ENCODE results near the gene MCC. TPM values are rescaled to one million over a fixed set of nuclear protein-coding genes. Genes with fewer than 3 reads are reported as not detected.
"Not testable (repeated sequence)": the region's sequence is repeated elsewhere in the genome, so short reads cannot be mapped to it uniquely, and the experiment has no call there.

MCC gene
- total RNA-seq, 4 donors from 2014 or later = 17.1 to 90.7 (median 40.1) TPM

DNA sequence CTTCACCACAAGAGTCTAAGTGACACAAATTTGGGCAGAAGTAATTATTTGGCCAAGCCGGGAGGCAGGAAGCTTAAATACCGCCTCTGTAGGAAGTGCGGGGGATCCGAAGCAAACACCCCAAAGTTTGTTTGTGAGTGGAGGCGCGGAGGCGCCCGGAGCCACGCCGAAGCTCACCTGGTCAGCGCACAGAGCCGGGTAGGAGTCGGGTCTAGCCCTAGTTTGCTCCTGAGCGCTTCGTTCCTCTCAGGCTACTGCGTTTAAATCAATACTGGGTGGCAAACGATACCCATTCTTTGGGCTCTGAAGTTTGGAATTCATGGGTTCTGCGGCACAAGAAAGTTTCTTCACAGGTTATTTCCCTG is 855 bp downstream of the MCC start:
- H3K36me3 ChIP-seq = no peaks in the 10 kb centered on the region
- no peak for TF ChIP-seq POLR2A (IDR thresholded peaks at IDR 0.05)
- TF ChIP-seq, protein P1, sequence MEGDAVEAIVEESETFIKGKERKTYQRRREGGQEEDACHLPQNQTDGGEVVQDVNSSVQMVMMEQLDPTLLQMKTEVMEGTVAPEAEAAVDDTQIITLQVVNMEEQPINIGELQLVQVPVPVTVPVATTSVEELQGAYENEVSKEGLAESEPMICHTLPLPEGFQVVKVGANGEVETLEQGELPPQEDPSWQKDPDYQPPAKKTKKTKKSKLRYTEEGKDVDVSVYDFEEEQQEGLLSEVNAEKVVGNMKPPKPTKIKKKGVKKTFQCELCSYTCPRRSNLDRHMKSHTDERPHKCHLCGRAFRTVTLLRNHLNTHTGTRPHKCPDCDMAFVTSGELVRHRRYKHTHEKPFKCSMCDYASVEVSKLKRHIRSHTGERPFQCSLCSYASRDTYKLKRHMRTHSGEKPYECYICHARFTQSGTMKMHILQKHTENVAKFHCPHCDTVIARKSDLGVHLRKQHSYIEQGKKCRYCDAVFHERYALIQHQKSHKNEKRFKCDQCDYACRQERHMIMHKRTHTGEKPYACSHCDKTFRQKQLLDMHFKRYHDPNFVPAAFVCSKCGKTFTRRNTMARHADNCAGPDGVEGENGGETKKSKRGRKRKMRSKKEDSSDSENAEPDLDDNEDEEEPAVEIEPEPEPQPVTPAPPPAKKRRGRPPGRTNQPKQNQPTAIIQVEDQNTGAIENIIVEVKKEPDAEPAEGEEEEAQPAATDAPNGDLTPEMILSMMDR (IDR thresholded peaks at IDR 0.05) = no peak
- H3K27me3 ChIP-seq = no peaks in the 10 kb centered on the region
- peak overlapping the region; percentile 53 to 54 for H3K4me3 ChIP-seq
- DNase-seq = no peak
- intact Hi-C loops (cut with DNase I; ENCODE audit: low total_unique reads) = no loop called here
- H3K4me1 ChIP-seq = peaks cover 0 to 6% of the 10 kb centered on the region in 2 donors
- no peaks in the 10 kb centered on the region for H3K9me3 ChIP-seq
- no peak overlapping the region for H3K27ac ChIP-seq

DNA sequence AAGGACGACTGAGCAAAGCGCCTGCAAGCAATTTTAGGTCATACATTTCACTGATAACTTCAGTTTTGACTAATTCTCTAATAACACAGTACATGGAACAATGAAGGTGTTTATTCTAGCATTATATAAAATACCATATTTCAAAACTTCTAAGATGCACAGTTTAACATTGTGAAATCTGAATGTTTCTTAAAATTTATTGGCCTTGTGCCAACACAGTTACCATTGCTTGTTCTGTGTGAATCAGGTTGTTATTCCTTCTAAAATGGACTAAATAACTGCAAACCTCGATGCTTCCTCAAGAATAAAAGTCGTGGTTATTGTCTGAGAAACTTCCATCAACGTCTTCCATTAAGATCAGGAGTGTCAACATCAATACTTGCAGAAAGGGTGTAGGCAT is 8.0 kb downstream of the MCC start:
- H3K27me3 ChIP-seq = no peaks in the 10 kb centered on the region
- H3K9me3 ChIP-seq = no peaks in the 10 kb centered on the region
- no peak overlapping the region for H3K4me3 ChIP-seq
- H3K36me3 ChIP-seq = no peaks in the 10 kb centered on the region
- no peaks in the 10 kb centered on the region for H3K4me1 ChIP-seq
- intact Hi-C loops (cut with DNase I; ENCODE audit: low total_unique reads) = no loop called here
- TF ChIP-seq, protein P1 (IDR thresholded peaks at IDR 0.05) = no peak
- no peak for TF ChIP-seq POLR2A (IDR thresholded peaks at IDR 0.05)
- DNase-seq = no peak
- H3K27ac ChIP-seq = no peak overlapping the region

DNA sequence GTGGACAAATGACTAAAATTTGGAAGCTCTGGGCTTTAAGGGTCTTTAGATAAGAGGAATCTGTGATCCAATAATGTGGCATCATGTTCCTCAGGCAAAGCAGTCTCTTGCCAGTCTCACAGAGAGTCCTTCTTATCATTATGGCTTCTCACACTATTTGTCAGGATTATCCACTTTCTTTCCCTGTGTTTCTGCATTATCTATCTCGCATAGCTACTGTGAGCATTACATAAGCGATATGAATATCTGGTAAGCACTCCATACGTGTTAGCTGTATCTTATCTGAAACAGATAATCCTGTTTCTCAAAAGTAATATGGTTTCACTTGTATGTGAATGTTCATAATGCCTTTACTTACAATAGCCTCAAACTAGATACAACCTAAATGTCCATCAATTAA is 9.6 kb downstream of the MCC start:
- Histone ChIP-seq H3K27me3 (no peaks in the 10 kb centered on the region), H3K36me3 (no peaks in the 10 kb centered on the region), H3K9me3 (no peaks in the 10 kb centered on the region), H3K27ac (no peak overlapping the region), H3K4me3 (no peak overlapping the region), H3K4me1 (no peaks in the 10 kb centered on the region)
- TF ChIP-seq POLR2A (IDR thresholded peaks at IDR 0.05) = no peak
- TF ChIP-seq, protein P1 (IDR thresholded peaks at IDR 0.05) = no peak
- intact Hi-C loops (cut with DNase I; ENCODE audit: low total_unique reads) = no loop called here
- no peak for DNase-seq

DNA sequence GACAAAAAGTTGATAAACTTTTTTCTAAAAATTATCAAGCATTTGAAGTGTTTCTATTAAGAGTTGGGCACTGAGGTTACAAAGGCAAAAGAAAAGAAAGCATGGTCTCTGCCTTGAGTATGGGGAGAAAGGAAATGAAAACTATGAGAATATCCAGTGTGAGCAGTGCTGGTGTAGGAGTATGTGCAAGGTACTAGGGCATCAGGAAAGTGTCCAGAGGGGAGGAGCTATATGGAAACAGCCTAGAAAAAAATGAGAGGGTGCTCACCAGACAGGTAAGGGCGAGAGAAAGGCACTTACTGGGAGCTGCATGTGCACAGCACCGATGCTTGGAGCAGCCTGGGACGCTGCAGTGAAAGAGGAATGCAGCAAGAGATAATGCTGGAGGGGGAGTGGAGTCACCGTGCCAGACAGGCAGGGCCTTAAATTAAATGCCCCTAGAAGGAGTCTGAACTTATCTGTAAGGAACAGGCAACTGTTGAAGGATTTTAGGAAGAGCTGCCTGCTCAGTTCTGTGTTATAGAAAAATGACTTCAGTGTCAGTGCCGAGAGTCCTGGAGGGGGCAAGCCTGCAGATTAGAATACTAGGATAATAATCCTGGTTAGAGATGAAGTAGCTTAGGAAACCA is 14.0 kb downstream of the MCC start:
- TF ChIP-seq, protein P1 (IDR thresholded peaks at IDR 0.05) = no peak
- TF ChIP-seq POLR2A (IDR thresholded peaks at IDR 0.05) = no peak
- no peaks in the 10 kb centered on the region for H3K9me3 ChIP-seq
- DNase-seq = no peak
- H3K27ac ChIP-seq = no peak overlapping the region
- no peak overlapping the region for H3K4me3 ChIP-seq
- H3K27me3 ChIP-seq = no peaks in the 10 kb centered on the region
- no peaks in the 10 kb centered on the region for H3K36me3 ChIP-seq
- H3K4me1 ChIP-seq = no peaks in the 10 kb centered on the region
- intact Hi-C loops (cut with DNase I; ENCODE audit: low total_unique reads) = no loop called here

DNA sequence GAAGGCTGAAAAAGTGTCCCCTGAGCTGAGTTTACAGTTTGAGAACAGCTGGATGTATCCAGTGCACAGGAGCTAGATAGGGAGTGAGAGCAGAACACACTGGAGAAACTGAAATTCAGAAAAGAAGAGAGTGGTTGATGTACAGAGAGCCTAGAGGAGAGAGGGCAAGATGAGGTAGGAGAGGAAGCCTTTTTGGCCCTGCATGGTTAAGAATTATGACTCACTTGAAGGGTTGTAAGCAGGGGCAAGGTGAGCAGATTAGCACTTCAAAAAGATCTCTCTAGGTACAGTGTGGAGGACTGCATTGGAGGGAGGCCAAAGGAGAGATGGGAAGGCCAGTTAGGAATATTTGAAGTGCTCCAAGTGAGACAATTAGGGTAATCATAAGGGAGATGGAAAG is 25.2 kb downstream of the MCC start:
- Histone ChIP-seq H3K27me3 (no peaks in the 10 kb centered on the region), H3K4me1 (no peaks in the 10 kb centered on the region), H3K9me3 (no peaks in the 10 kb centered on the region), H3K36me3 (no peaks in the 10 kb centered on the region), H3K27ac (no peak overlapping the region), H3K4me3 (no peak overlapping the region)
- DNase-seq = no peak
- intact Hi-C loops (cut with DNase I; ENCODE audit: low total_unique reads) = no loop called here
- TF ChIP-seq, protein P1 (IDR thresholded peaks at IDR 0.05) = no peak
- no peak for TF ChIP-seq POLR2A (IDR thresholded peaks at IDR 0.05)

DNA sequence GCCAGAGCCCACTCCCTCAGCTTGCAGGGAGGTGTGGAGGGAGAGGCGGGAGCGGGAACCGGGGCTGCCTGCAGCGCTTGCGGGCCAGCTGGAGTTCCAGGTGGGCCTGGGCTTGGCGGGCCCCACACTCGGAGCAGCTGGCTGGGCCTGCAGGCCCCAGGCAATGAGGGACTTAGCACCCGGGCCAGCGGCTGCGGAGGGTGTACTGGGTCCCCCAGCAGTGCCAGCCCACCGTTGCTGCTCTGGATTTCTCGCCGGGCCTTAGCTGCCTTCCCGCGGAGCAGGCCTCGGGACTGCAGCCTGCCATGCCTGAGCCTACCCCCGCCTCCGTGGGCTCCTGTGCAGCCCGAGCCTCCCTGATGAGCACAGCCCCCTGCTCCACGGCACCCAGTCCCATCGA is 31.1 kb downstream of the MCC start:
- H3K27ac ChIP-seq; DNase-seq; H3K9me3 ChIP-seq; H3K36me3 ChIP-seq; H3K4me1 ChIP-seq; intact Hi-C loops (cut with DNase I; ENCODE audit: low total_unique reads); H3K27me3 ChIP-seq; H3K4me3 ChIP-seq: not testable (repeated sequence)

Measured in uterus (tissue), 4 donors.